Pons (tissue), 1 donor: ENCODE data around the gene ATXN7.

Source experiments
- DNase-seq: peaks from one replicate; pipeline ENCODE4 v3.0.0-alpha.2; 2016; ENCODE audit warnings: low spot score

The ATXN7 gene

GRCh38 chr3:63905731-63906620 is 42.3 kb downstream of the ATXN7 start:
- no peak for DNase-seq

GRCh38 chr3:63908081-63908736 is 44.5 kb downstream of the ATXN7 start:
- DNase-seq: no peak

DNA sequence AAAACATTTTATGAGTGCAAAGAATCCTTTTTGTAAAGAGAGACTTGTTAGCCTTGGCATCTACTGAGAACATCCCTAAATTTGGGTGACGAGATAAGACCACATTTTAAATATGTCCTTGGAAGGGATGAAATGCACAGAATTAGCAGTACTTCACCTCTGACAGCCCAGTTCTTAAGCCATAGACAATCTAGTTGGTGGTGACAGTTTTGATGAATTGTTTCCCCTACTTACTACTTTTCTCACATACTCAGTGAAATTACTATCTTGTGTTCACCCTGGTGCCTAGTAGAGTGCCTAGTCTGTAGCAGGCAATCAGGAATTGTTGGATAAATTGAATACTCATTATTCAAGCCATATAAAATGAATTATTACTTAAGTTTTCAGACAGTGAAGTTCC is 45.1 kb downstream of the ATXN7 start:
- no peak for DNase-seq

- DNase-seq: no peak
Observed at GRCh38 chr3:63909431-63909830, 45.8 kb downstream of the ATXN7 start.

DNA sequence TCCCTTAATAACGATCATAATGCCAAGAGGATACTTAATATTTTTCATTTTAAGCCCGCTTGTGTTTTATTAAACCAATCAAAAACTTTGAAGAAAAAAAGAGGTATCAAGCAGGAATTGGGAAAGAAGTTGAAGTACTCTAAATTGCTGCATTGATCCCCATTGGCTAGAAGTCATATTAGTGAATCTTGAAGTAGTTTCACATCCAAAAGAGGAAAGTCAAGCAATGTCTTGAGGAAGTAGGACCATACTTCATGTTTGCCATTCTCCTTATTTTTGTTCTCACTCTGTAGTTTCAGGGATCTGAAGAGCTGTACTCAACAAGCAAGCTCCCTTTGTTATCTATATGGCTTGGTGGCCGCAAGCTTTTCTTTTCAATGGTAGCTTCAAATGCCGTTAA is 46.3 kb downstream of the ATXN7 start:
- DNase-seq: no peak

GRCh38 chr3:63910891-63911290 is 47.2 kb downstream of the ATXN7 start:
- DNase-seq: no peak

GRCh38 chr3:63911509-63911872 is 47.8 kb downstream of the ATXN7 start:
- peak; percentile 31 for DNase-seq

DNA sequence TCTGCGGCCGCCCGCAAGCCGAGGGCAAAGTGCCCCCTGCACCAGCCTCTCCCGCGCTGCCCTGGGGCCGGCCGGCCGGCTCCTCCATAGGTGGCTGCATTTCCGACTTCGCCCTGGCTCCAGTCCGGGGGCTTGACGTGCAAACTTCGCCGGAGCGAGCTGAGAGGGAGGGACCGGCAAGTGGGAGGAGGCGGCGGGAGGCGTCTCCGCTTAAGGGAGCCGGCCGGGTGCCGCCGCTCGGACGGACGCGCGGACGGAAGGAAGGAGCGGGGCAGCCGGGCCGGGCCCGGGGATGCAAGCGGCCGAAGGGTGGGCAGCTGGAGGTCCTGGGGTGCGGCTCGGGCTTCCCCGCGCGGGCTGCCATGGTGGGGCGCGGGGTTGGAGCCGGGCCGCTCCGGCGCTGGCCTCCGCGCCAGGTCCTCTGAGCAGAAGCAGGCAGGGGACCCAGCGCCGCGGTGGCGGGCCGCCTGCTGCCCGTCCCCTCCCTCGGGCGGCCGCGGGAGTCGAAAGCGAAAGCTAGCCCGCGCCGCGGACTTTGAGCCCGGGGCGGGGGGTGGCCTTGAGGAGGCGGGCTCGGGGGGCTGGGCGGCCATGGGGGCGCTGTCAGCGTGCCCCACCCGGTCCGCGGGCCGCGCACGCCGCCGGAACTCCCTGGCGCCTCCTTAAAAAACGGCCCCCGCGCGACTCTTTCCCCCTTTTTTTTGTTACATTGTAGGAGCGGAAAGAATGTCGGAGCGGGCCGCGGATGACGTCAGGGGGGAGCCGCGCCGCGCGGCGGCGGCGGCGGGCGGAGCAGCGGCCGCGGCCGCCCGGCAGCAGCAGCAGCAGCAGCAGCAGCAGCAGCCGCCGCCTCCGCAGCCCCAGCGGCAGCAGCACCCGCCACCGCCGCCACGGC is 48.5 kb downstream of the ATXN7 start, which contains the start of gene SCAANT1:
Gene SCAANT1, minus strand, starts transcription at position 511 of the 895 bp plus-strand sequence.
- DNase-seq: peak; percentile 79

DNA sequence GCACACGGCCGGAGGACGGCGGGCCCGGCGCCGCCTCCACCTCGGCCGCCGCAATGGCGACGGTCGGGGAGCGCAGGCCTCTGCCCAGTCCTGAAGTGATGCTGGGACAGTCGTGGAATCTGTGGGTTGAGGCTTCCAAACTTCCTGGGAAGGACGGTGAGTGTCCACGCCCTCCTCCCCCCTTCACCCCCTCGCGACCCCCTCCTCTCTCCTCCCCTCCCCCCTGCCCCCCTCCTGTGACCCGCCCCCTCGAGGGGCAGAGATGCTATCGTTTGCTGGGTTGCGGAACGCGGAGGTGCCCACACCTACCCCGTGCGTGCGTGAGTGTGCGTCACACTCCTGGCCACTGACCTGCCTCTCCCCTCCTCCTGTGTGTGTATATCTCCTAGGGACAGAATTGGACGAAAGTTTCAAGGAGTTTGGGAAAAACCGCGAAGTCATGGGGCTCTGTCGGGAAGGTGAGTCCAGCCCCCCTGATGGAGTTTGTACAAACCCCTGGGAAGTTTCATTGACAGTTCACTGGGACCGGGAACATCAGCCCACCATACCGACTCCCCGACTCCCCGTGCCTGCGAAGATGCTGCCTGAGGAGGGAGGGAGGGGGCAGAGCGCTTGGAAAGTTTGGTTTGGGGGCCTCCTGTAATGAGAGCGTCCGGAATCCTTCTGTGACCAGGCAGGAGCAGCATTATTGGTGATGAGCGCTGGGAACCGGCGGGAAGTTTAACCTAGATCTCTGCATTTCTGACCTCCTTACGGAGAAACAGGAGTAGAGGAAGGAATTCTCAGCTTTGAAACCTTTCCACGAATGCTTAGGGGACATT is 49.3 kb downstream of the ATXN7 start:
- peak; percentile 30 for DNase-seq

GRCh38 chr3:63914312-63914711 is 50.6 kb downstream of the ATXN7 start:
- no peak for DNase-seq

DNA sequence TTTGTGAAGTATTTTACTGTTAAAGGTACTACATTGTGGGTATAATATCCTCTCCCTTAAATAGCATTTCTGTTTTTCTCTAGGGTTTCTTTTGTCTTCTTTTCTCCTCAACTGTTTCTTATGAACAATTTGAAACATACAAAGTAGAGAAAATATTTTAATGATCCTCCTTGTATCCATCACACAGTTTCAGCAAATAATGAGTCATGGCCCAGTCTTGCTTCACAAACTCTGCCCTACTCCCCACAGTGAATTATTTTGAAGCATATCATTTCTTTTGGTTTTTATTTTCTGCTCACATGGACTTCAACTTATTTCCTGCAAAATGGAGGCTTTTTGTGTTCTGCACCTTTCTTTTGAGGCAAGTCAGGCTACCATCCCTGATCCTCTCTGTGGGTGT is 54.7 kb downstream of the ATXN7 start:
- no peak for DNase-seq

- DNase-seq: no peak
Observed at GRCh38 chr3:63920001-63920400, 56.3 kb downstream of the ATXN7 start.

DNA sequence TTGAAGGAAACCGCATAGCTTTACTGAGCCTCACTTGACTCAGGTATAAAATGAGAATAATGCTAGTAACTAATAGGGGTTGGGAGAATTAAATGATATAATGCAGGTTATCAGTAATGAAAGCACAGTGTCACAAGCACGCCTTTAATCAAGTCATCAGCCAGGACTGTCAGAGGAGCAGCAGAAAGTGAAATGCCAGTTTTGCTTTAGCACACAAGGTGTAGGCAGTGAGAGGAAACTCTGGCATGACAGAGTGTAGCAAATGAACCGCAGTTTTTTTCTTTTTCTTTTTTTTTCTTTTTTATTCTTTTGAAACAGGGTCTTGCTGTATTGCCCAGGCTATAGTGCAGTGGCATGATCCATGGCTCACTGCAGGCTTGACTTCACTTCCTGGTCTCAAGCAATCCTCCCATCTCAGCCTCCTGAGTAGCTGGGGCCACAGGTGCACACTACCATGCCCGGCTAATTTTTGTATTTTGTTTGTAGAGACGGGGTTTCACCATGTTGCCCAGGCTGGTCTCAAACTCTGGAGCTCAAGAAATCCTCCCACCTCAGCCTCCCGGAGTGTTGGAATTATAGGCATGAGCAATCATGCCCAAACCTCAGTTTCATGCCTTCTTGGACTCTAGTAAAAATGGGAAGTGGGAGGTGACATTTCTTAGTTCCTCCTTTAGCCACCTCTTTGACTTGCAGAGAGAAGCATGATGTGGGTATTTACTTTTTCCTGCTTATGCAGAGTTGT is 58.2 kb downstream of the ATXN7 start:
- DNase-seq: peak; percentile 69

GRCh38 chr3:63922491-63923199 is 59.0 kb downstream of the ATXN7 start:
- DNase-seq: no peak

GRCh38 chr3:63926309-63926708 is 62.6 kb downstream of the ATXN7 start:
- DNase-seq: no peak

GRCh38 chr3:63927422-63928280 is 64.0 kb downstream of the ATXN7 start:
- peak; percentile 73 for DNase-seq

DNA sequence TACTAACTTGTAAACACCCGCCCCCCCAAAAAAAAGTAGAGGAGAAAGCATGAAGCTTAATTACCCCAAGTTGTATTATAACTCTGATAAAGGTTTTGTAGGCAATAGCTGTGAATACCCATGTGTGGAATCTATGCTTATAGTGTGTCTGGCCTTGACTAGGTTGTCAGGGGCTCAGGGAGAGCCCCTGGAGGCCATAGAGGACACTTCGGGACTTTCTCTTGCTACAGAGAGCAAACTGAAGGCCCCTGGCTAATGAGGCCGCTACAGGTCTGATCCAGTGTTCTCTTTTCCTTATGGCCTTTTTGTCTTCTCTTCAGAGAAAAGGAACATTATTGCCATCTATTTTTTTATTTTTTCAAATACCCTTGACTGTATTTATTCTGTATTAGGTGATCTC is 67.6 kb downstream of the ATXN7 start:
- no peak for DNase-seq

GRCh38 chr3:63932509-63933212 is 69.0 kb downstream of the ATXN7 start:
- DNase-seq: no peak

GRCh38 chr3:63933459-63933858 is 69.8 kb downstream of the ATXN7 start:
- DNase-seq: no peak
